SK-N-SH treated with all-trans-retinoic acid at 6 μM for 48 hours (cell line): ENCODE data around the gene SYTL3.

Source experiments
- ATAC-seq: fragments of 200-7000 bp; cut with Tn5 transposase; 3 replicates; pipeline ENCODE4 v1.9.1; 2020; ENCODE audit warnings: mild to moderate bottlenecking, moderate library complexity
- ARNTL ChIP-seq: fragments of 450-650 bp; formaldehyde crosslinking; IDR thresholded peaks from 2 replicates; pipeline ENCODE4 v1.5.0; 2020; ENCODE audit warnings: low read depth, mild to moderate bottlenecking, moderate library complexity, borderline replicate concordance
- BACH2 ChIP-seq: fragments of 250-450 bp; sonication (Bioruptor Pico); IDR thresholded peaks from 2 replicates; pipeline ENCODE4 v1.9.0; 2021; ENCODE audit warnings: mild to moderate bottlenecking, borderline replicate concordance
- CSDC2 ChIP-seq: fragments of 250-450 bp; sonication (Bioruptor Pico); IDR thresholded peaks from 2 replicates; pipeline ENCODE4 v1.5.0; 2020; ENCODE audit warnings: mild to moderate bottlenecking, moderate library complexity
- ESRRG ChIP-seq: fragments of 250-450 bp; sonication (Bioruptor Pico); IDR thresholded peaks from 2 replicates; pipeline ENCODE4 v1.6.1; 2021; ENCODE audit warnings: mild to moderate bottlenecking
- GLIS3 ChIP-seq: fragments of 250-450 bp; sonication (Bioruptor Pico); IDR thresholded peaks from 2 replicates; pipeline ENCODE4 v1.5.0; 2020; ENCODE audit warnings: mild to moderate bottlenecking, moderate library complexity
- ISL1 ChIP-seq: fragments of 250-450 bp; sonication (Bioruptor Pico); IDR thresholded peaks from 2 replicates; pipeline ENCODE4 v2.1.2; 2022; ENCODE audit warnings: mild to moderate bottlenecking, moderate library complexity
- RARB ChIP-seq: fragments of 250-450 bp; sonication (Bioruptor Pico); IDR thresholded peaks from 2 replicates; pipeline ENCODE4 v1.8.0; 2021; ENCODE audit warnings: mild to moderate bottlenecking, moderate library complexity
- SNAI2 ChIP-seq: fragments of 250-450 bp; sonication (Bioruptor Pico); IDR thresholded peaks from 2 replicates; pipeline ENCODE4 v1.5.0; 2020; ENCODE audit warnings: mild to moderate bottlenecking, moderate library complexity
- ZC3H10 ChIP-seq: fragments of 250-450 bp; sonication (Bioruptor Pico); IDR thresholded peaks from 2 replicates; pipeline ENCODE4 v1.5.1; 2021; ENCODE audit warnings: mild to moderate bottlenecking, moderate library complexity
- ZFP3 ChIP-seq: fragments of 250-450 bp; sonication (Bioruptor Pico); IDR thresholded peaks from 2 replicates; pipeline ENCODE4 v1.5.0; 2020; ENCODE audit warnings: mild to moderate bottlenecking, moderate library complexity
- ZFP30 ChIP-seq: fragments of 450-650 bp; formaldehyde crosslinking; IDR thresholded peaks from 2 replicates; pipeline ENCODE4 v1.5.0; 2022; ENCODE audit warnings: mild to moderate bottlenecking, moderate library complexity
- ZNF565 ChIP-seq: fragments of 450-650 bp; formaldehyde crosslinking; conservative IDR thresholded peaks from 2 replicates; pipeline ENCODE4 v1.5.0; 2020; ENCODE audit warnings: low read depth, mild to moderate bottlenecking, moderate library complexity
- ZNF70 ChIP-seq: fragments of 450-650 bp; formaldehyde crosslinking; IDR thresholded peaks from 2 replicates; pipeline ENCODE4 v1.5.0; 2020; ENCODE audit warnings: mild to moderate bottlenecking, moderate library complexity
- ZNF8 ChIP-seq: fragments of 450-650 bp; formaldehyde crosslinking; IDR thresholded peaks from 2 replicates; pipeline ENCODE4 v1.5.0; 2020; ENCODE audit warnings: mild to moderate bottlenecking, moderate library complexity
- TF ChIP-seq, protein P1 (sequence below): fragments of 250-450 bp; sonication (Bioruptor Pico); IDR thresholded peaks from 2 replicates; pipeline ENCODE4 v1.5.1; 2021; ENCODE audit warnings: mild to moderate bottlenecking, moderate library complexity
- TF ChIP-seq, protein P2 (sequence below): fragments of 250-450 bp; sonication (Bioruptor Pico); IDR thresholded peaks from 2 replicates; pipeline ENCODE4 v1.5.0; 2020; ENCODE audit warnings: mild to moderate bottlenecking, moderate library complexity
- TF ChIP-seq, protein P3 (sequence below): fragments of 250-450 bp; sonication (Bioruptor Pico); IDR thresholded peaks from 2 replicates; pipeline ENCODE4 v1.5.1; 2020; ENCODE audit warnings: low read depth, mild to moderate bottlenecking, moderate library complexity
- TF ChIP-seq, protein P4 (sequence below): fragments of 250-450 bp; sonication (Bioruptor Pico); IDR thresholded peaks from 2 replicates; pipeline ENCODE4 v1.8.0; 2020; ENCODE audit warnings: mild to moderate bottlenecking, moderate library complexity, borderline replicate concordance
- TF ChIP-seq, protein P5 (sequence below): fragments of 250-450 bp; sonication (Bioruptor Pico); IDR thresholded peaks from 2 replicates; pipeline ENCODE4 v1.8.0; 2021; ENCODE audit warnings: low read depth, mild to moderate bottlenecking, moderate library complexity, borderline replicate concordance

The SYTL3 gene

DNA sequence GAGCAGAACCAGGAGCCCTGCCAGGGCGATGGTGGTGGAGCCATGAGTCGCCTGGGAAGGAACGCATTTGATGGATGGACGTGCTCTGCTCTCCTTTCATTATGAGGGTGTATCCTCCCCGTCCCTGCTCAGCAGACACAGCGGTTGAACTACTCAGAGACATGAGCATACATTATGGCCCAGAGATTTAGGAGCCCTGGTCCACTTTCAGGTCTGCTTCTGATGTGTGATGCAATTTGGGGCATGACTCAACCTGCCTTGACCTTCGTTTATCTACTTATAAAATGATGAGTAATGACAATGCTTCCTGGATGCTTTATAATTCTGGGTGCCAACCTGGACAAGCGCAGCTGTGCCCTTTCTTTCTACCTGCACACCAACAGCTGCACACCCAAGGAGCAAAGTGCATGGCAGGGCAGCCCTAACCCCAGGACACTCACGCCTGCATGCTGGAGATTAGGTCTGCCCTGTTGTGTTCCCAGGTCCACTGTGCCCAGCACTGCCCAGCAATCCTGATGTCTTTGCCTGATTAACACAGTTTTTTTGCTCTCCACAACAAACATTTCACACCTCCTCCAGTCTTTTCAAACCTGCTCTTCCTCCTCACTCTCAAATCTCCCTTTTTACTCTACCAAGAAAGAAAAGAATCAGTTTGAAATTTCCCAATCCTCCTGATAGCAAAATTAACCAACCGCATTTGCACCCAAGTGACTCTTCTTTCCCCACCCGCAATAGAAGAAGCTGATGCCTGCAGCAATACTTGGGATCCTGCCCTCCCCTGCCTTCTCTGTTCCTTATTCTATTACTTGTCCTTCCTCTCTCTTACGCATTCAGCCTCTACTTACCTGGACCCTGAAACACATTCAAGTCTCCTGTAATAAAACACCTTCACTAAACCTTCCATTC is 88.1 kb downstream of the SYTL3 start:
- TF ChIP-seq, protein P1, sequence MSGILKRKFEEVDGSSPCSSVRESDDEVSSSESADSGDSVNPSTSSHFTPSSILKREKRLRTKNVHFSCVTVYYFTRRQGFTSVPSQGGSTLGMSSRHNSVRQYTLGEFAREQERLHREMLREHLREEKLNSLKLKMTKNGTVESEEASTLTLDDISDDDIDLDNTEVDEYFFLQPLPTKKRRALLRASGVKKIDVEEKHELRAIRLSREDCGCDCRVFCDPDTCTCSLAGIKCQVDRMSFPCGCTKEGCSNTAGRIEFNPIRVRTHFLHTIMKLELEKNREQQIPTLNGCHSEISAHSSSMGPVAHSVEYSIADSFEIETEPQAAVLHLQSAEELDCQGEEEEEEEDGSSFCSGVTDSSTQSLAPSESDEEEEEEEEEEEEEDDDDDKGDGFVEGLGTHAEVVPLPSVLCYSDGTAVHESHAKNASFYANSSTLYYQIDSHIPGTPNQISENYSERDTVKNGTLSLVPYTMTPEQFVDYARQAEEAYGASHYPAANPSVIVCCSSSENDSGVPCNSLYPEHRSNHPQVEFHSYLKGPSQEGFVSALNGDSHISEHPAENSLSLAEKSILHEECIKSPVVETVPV, result no peak
- TF ChIP-seq, protein P2, sequence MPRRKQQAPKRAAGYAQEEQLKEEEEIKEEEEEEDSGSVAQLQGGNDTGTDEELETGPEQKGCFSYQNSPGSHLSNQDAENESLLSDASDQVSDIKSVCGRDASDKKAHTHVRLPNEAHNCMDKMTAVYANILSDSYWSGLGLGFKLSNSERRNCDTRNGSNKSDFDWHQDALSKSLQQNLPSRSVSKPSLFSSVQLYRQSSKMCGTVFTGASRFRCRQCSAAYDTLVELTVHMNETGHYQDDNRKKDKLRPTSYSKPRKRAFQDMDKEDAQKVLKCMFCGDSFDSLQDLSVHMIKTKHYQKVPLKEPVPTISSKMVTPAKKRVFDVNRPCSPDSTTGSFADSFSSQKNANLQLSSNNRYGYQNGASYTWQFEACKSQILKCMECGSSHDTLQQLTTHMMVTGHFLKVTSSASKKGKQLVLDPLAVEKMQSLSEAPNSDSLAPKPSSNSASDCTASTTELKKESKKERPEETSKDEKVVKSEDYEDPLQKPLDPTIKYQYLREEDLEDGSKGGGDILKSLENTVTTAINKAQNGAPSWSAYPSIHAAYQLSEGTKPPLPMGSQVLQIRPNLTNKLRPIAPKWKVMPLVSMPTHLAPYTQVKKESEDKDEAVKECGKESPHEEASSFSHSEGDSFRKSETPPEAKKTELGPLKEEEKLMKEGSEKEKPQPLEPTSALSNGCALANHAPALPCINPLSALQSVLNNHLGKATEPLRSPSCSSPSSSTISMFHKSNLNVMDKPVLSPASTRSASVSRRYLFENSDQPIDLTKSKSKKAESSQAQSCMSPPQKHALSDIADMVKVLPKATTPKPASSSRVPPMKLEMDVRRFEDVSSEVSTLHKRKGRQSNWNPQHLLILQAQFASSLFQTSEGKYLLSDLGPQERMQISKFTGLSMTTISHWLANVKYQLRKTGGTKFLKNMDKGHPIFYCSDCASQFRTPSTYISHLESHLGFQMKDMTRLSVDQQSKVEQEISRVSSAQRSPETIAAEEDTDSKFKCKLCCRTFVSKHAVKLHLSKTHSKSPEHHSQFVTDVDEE, result no peak
- 0 out of 2 replicates have a peak, but pooled peaks have one; percentile 22 for TF ChIP-seq SNAI2 (CRISPR knock-in tag)
- peak; percentile 48; the same call in 1 of the 2 replicates for TF ChIP-seq ZFP3
- TF ChIP-seq, protein P3, sequence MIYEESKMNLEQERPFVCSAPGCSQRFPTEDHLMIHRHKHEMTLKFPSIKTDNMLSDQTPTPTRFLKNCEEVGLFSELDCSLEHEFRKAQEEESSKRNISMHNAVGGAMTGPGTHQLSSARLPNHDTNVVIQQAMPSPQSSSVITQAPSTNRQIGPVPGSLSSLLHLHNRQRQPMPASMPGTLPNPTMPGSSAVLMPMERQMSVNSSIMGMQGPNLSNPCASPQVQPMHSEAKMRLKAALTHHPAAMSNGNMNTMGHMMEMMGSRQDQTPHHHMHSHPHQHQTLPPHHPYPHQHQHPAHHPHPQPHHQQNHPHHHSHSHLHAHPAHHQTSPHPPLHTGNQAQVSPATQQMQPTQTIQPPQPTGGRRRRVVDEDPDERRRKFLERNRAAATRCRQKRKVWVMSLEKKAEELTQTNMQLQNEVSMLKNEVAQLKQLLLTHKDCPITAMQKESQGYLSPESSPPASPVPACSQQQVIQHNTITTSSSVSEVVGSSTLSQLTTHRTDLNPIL (CRISPR knock-in tag), result 0 out of 2 replicates have a peak, but pooled peaks have one; percentile 43
- TF ChIP-seq ISL1 (CRISPR knock-in tag), result peak; percentile 70
- TF ChIP-seq RARB (CRISPR knock-in tag), result no peak
- peak; percentile 89 for ATAC-seq

DNA sequence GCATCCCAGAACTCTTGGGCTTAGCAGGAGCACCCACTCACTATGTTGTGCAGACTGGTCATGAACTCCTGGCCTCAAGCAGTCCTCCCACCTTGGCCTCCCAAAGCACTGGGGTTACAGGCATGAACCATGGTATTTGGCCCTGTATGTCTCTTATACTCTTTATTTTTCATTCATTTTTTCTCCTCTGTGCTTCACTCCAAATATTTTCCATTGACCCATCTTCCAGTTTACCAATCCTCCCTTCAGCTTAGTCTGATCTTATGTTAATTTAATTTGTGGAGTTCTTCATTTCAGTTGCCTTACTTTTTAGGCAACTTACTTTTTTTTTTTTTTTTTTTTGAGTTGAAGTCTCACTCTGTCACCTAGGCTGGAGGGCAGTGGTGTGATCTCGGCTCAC is 89.8 kb downstream of the SYTL3 start:
- TF ChIP-seq ZFP30 (CRISPR knock-in tag) (peak; percentile 89), ESRRG (CRISPR knock-in tag) (no peak)
- no peak for ATAC-seq

DNA sequence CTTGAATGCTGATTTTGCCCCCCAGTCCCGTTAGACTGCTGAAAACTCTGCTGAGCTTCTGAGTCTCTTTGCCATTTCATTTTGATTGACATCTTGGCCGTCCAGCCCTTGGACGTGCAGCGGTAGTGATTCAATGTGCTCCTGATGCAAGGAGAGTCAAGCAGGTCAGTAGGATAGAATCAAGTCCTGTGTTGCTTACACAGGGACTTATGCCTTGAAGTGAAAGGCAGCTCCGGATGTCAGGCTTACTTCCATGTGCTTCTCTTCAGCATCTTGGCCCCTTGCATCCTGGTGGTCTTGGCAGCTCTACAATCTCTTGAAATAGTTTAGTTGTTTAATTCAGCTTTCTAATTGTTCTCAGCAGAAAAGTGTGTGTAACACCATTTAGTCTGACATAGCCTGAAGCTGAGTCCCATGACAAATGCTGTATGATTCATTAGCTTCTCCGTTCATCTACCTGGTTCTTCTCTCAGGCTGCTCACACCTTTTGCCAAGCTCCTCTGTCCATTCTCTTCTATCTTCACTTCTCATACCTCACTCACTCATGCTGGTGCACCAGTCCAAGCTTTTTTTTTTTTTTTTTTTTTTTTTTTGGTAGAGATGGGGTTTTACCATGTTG is 93.3 kb downstream of the SYTL3 start:
- ATAC-seq, result no peak
- TF ChIP-seq, protein P4, sequence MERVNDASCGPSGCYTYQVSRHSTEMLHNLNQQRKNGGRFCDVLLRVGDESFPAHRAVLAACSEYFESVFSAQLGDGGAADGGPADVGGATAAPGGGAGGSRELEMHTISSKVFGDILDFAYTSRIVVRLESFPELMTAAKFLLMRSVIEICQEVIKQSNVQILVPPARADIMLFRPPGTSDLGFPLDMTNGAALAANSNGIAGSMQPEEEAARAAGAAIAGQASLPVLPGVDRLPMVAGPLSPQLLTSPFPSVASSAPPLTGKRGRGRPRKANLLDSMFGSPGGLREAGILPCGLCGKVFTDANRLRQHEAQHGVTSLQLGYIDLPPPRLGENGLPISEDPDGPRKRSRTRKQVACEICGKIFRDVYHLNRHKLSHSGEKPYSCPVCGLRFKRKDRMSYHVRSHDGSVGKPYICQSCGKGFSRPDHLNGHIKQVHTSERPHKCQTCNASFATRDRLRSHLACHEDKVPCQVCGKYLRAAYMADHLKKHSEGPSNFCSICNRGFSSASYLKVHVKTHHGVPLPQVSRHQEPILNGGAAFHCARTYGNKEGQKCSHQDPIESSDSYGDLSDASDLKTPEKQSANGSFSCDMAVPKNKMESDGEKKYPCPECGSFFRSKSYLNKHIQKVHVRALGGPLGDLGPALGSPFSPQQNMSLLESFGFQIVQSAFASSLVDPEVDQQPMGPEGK, result no peak
- no peak for TF ChIP-seq ZC3H10 (CRISPR knock-in tag)
- TF ChIP-seq GLIS3 (CRISPR knock-in tag), result no peak
- no peak for TF ChIP-seq ZNF8
- no peak for TF ChIP-seq SNAI2 (CRISPR knock-in tag)
- TF ChIP-seq, protein P1, result no peak
- TF ChIP-seq CSDC2, result no peak
- TF ChIP-seq, protein P5, sequence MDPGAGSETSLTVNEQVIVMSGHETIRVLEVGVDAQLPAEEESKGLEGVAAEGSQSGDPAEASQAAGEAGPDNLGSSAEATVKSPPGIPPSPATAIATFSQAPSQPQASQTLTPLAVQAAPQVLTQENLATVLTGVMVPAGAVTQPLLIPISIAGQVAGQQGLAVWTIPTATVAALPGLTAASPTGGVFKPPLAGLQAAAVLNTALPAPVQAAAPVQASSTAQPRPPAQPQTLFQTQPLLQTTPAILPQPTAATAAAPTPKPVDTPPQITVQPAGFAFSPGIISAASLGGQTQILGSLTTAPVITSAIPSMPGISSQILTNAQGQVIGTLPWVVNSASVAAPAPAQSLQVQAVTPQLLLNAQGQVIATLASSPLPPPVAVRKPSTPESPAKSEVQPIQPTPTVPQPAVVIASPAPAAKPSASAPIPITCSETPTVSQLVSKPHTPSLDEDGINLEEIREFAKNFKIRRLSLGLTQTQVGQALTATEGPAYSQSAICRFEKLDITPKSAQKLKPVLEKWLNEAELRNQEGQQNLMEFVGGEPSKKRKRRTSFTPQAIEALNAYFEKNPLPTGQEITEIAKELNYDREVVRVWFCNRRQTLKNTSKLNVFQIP (CRISPR knock-in tag), result no peak
- no peak for TF ChIP-seq ZNF70 (CRISPR knock-in tag)
- TF ChIP-seq ZFP3, result no peak
- no peak for TF ChIP-seq ZFP30 (CRISPR knock-in tag)
- TF ChIP-seq ZNF565 (CRISPR knock-in tag), result no peak
- TF ChIP-seq BACH2 (CRISPR knock-in tag), result no peak
- no peak for TF ChIP-seq ISL1 (CRISPR knock-in tag)
- TF ChIP-seq ARNTL (CRISPR knock-in tag), result no peak
